Esophagus squamous epithelium (tissue), 4 donors: ENCODE data around the gene HES1.

ENCODE experiments used
- POLR2A ChIP-seq, 4 donors: fragments of 450-650 bp; IDR thresholded peaks; one replicate each; pipeline ENCODE4 v1.6.1; 2017; ENCODE audit warnings: antibody characterized with exemption in 4 of 4, mild to moderate bottlenecking in 4 of 4, moderate library complexity in 3 of 4
- TF ChIP-seq, protein P1 (sequence below), 6 experiments: fragments of 450-650 bp in 4 of 6; fragments of 200-600 bp in 2 of 6; sonication (generic) in 2 of 6; IDR thresholded peaks; one replicate each; pipeline ENCODE4 v1.5.1; 2016 to 2019; ENCODE audit warnings: antibody characterized with exemption in 6 of 6, mild to moderate bottlenecking in 4 of 6, moderate library complexity in 4 of 6

DNA sequence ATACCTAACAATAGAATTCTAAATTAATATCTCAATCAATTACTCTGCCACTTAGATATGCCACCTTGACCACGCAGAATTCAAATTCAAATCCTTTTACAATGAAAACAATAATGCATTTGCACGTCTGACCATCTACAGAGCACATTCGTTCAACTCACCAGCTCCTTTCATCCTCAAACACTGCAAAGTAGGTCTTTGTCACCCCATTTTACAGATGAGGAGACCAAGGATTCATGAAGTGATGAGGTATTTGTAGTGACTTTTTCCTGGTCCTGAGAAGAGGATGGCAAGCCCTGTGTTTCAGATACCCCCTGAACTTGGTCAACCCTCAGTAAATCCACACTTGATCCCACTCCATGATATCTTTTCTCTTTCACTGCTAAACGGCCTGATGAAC lies 42.2 kb downstream of the HES1 start:
- TF ChIP-seq, protein P1, sequence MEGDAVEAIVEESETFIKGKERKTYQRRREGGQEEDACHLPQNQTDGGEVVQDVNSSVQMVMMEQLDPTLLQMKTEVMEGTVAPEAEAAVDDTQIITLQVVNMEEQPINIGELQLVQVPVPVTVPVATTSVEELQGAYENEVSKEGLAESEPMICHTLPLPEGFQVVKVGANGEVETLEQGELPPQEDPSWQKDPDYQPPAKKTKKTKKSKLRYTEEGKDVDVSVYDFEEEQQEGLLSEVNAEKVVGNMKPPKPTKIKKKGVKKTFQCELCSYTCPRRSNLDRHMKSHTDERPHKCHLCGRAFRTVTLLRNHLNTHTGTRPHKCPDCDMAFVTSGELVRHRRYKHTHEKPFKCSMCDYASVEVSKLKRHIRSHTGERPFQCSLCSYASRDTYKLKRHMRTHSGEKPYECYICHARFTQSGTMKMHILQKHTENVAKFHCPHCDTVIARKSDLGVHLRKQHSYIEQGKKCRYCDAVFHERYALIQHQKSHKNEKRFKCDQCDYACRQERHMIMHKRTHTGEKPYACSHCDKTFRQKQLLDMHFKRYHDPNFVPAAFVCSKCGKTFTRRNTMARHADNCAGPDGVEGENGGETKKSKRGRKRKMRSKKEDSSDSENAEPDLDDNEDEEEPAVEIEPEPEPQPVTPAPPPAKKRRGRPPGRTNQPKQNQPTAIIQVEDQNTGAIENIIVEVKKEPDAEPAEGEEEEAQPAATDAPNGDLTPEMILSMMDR (IDR thresholded peaks at IDR 0.05) = no peak
- TF ChIP-seq POLR2A (IDR thresholded peaks at IDR 0.05) = no peak
